ENCODE measurements around the gene OR2V1. TPM values are rescaled to one million over a fixed set of nuclear protein-coding genes. Genes with fewer than 3 reads are reported as not detected.
"Not testable (repeated sequence)": the region's sequence is repeated elsewhere in the genome, so short reads cannot be mapped to it uniquely, and the experiment has no call there.

Gene OR2V1
- total RNA-seq, 4 donors from 2014 or later, result not detected

GRCh38 chr5:181119105-181119504 lies 11.9 kb downstream of the OR2V1 start:
- H3K4me3 ChIP-seq, result no peak overlapping the region
- H3K36me3 ChIP-seq, result no peaks in the 10 kb centered on the region
- H3K4me1 ChIP-seq, result no peaks in the 10 kb centered on the region
- peaks cover 40 to 55% (median 41%) of the 10 kb centered on the region in 3 donors for H3K27me3 ChIP-seq
- TF ChIP-seq CTCF (IDR thresholded peaks at IDR 0.05 in 4 of 5, conservative IDR thresholded peaks at IDR 0.05 in 1 of 5) (no peak), POLR2A (IDR thresholded peaks at IDR 0.05) (no peak)
- intact Hi-C loops (cut with DNase I; ENCODE audit: low total_unique reads) (no loop called here), in situ Hi-C loops (cut with MboI; ENCODE audit: low sequenced_read_pairs in 4 of 4) (no loop called here)
- DNase-seq, result no peak
- H3K27ac ChIP-seq, result no peak overlapping the region
- no peak for ATAC-seq
- no peaks in the 10 kb centered on the region for H3K9me3 ChIP-seq

- in situ Hi-C loops (cut with MboI; ENCODE audit: low sequenced_read_pairs in 4 of 4), result no loop called here
- H3K9me3 ChIP-seq, result no peaks in the 10 kb centered on the region
- H3K27ac ChIP-seq, result no peak overlapping the region
- no peak overlapping the region for H3K4me3 ChIP-seq
- DNase-seq (no peak), ATAC-seq (no peak)
- TF ChIP-seq CTCF (IDR thresholded peaks at IDR 0.05 in 4 of 5, conservative IDR thresholded peaks at IDR 0.05 in 1 of 5) (no peak), POLR2A (IDR thresholded peaks at IDR 0.05) (no peak)
- peaks cover 45 to 59% (median 46%) of the 10 kb centered on the region in 3 donors for H3K27me3 ChIP-seq
- H3K4me1 ChIP-seq, result no peaks in the 10 kb centered on the region
- intact Hi-C loops (cut with DNase I; ENCODE audit: low total_unique reads), result no loop called here
- no peaks in the 10 kb centered on the region for H3K36me3 ChIP-seq
These were observed 12.6 kb downstream of the OR2V1 start for GRCh38 chr5:181118369-181118768.

- no peaks in the 10 kb centered on the region for H3K4me1 ChIP-seq
- no peak overlapping the region for H3K4me3 ChIP-seq
- H3K36me3 ChIP-seq, result no peaks in the 10 kb centered on the region
- in situ Hi-C loops (cut with MboI; ENCODE audit: low sequenced_read_pairs in 4 of 4), result no loop called here
- intact Hi-C loops (cut with DNase I; ENCODE audit: low total_unique reads), result no loop called here
- TF ChIP-seq POLR2A (IDR thresholded peaks at IDR 0.05), result no peak
- TF ChIP-seq CTCF (IDR thresholded peaks at IDR 0.05 in 4 of 5, conservative IDR thresholded peaks at IDR 0.05 in 1 of 5), result no peak
- no peaks in the 10 kb centered on the region for H3K9me3 ChIP-seq
- peaks cover 47 to 65% (median 51%) of the 10 kb centered on the region in 3 donors for H3K27me3 ChIP-seq
- ATAC-seq (no peak), DNase-seq (no peak)
- H3K27ac ChIP-seq, result no peak overlapping the region
These were observed 15.9 kb downstream of the OR2V1 start for GRCh38 chr5:181114844-181115778.

GRCh38 chr5:181114284-181114843 lies 16.6 kb downstream of the OR2V1 start:
- intact Hi-C loops (cut with DNase I; ENCODE audit: low total_unique reads) (no loop called here), in situ Hi-C loops (cut with MboI; ENCODE audit: low sequenced_read_pairs in 4 of 4) (no loop called here)
- Histone ChIP-seq H3K36me3 (no peaks in the 10 kb centered on the region), H3K4me1 (no peaks in the 10 kb centered on the region), H3K9me3 (no peaks in the 10 kb centered on the region), H3K4me3 (no peak overlapping the region), H3K27ac (no peak overlapping the region), H3K27me3 (peaks cover 47 to 65% (median 59%) of the 10 kb centered on the region in 3 donors)
- DNase-seq, result no peak
- TF ChIP-seq POLR2A (IDR thresholded peaks at IDR 0.05), result no peak
- TF ChIP-seq CTCF (IDR thresholded peaks at IDR 0.05 in 4 of 5, conservative IDR thresholded peaks at IDR 0.05 in 1 of 5), result no peak
- no peak for ATAC-seq

- H3K9me3 ChIP-seq, result not testable (repeated sequence)
These were observed 17.4 kb downstream of the OR2V1 start for GRCh38 chr5:181113572-181113971.

More at GRCh38 chr5:181113572-181113971, 17.4 kb downstream of the OR2V1 start:
- H3K27ac ChIP-seq; ATAC-seq; intact Hi-C loops (cut with DNase I; ENCODE audit: low total_unique reads); H3K4me3 ChIP-seq; in situ Hi-C loops (cut with MboI; ENCODE audit: low sequenced_read_pairs in 4 of 4); H3K4me1 ChIP-seq; H3K36me3 ChIP-seq; DNase-seq: not testable (repeated sequence)
- H3K27me3 ChIP-seq, result peaks cover 51 to 65% (median 57%) of the 10 kb centered on the region in 3 donors
